MCF 10A (cell line): ENCODE data around the gene QRICH2. TPM values are rescaled to one million over a fixed set of nuclear protein-coding genes. Genes with fewer than 3 reads are reported as not detected.

ENCODE experiments used
- BruUV-seq: library from RNA; stranded (reverse); fragments of 400-500 nt; replicated peaks from 2 replicates; lab custom pipeline; 2021; lab: Mats Ljungman, UMichigan
- CTCF ChIA-PET: fragments of 300-600 bp; sonication (Branson Sonifier 250); formaldehyde crosslinking; extraction: SDS; loops from one replicate; lab custom pipeline; 2021; ENCODE audit warnings: antibody characterized with exemption, inconsistent platforms; lab: Yijun Ruan, JAX
- POLR2A ChIA-PET: fragments of 300-600, 350-650 bp; sonication (Branson Sonifier 250); formaldehyde crosslinking; extraction: SDS; loops from one replicate; lab custom pipeline; 2020; ENCODE audit warnings: antibody characterized with exemption, inconsistent platforms; lab: Yijun Ruan, JAX
- DNase-seq: peaks from one replicate; pipeline ENCODE4 v3.0.0-alpha.2; 2018; ENCODE audit not compliant: unreplicated experiment
- H3K27ac Mint-ChIP-seq: one replicate; pipeline ENCODE4 v1.8.0; 2022; ENCODE audit warnings: mild to moderate bottlenecking, low read depth, mixed read lengths; ENCODE audit not compliant: unreplicated experiment
- H3K27me3 Mint-ChIP-seq: one replicate; pipeline ENCODE4 v1.8.0; 2022; ENCODE audit warnings: mixed read lengths; ENCODE audit not compliant: insufficient read depth, unreplicated experiment
- H3K36me3 Mint-ChIP-seq: one replicate; pipeline ENCODE4 v1.8.0; 2022; ENCODE audit warnings: mild to moderate bottlenecking, moderate library complexity, mixed read lengths; ENCODE audit not compliant: insufficient read depth, unreplicated experiment
- H3K4me1 Mint-ChIP-seq: one replicate; pipeline ENCODE4 v1.8.0; 2022; ENCODE audit warnings: mixed read lengths; ENCODE audit not compliant: insufficient read depth, unreplicated experiment
- H3K4me3 Mint-ChIP-seq: one replicate; pipeline ENCODE4 v1.8.0; 2022; ENCODE audit warnings: mild to moderate bottlenecking, moderate library complexity, mixed read lengths; ENCODE audit not compliant: unreplicated experiment
- H3K9me3 Mint-ChIP-seq: one replicate; pipeline ENCODE4 v1.8.0; 2022; ENCODE audit warnings: mixed read lengths; ENCODE audit not compliant: unreplicated experiment
- intact Hi-C: fragments of 100-400 bp; cut with micrococcal nuclease; formaldehyde crosslinking; loops from 2 replicates; pipeline ENCODE4 v1.14.1; 2022
- total RNA-seq: library from RNA; stranded (reverse); gene quantifications from 2 replicates; pipeline ENCODE4 v1.2.3, GENCODE V29; 2022
- TF ChIP-seq, protein P1 (sequence below): fragments of 200-600 bp; IDR thresholded peaks from one replicate; pipeline ENCODE4 v1.8.0; 2022; ENCODE audit warnings: antibody characterized with exemption, mild to moderate bottlenecking; ENCODE audit not compliant: unreplicated experiment

The QRICH2 gene
- total RNA-seq, 1 experiment from 2014 or later, result 0.56 TPM

DNA sequence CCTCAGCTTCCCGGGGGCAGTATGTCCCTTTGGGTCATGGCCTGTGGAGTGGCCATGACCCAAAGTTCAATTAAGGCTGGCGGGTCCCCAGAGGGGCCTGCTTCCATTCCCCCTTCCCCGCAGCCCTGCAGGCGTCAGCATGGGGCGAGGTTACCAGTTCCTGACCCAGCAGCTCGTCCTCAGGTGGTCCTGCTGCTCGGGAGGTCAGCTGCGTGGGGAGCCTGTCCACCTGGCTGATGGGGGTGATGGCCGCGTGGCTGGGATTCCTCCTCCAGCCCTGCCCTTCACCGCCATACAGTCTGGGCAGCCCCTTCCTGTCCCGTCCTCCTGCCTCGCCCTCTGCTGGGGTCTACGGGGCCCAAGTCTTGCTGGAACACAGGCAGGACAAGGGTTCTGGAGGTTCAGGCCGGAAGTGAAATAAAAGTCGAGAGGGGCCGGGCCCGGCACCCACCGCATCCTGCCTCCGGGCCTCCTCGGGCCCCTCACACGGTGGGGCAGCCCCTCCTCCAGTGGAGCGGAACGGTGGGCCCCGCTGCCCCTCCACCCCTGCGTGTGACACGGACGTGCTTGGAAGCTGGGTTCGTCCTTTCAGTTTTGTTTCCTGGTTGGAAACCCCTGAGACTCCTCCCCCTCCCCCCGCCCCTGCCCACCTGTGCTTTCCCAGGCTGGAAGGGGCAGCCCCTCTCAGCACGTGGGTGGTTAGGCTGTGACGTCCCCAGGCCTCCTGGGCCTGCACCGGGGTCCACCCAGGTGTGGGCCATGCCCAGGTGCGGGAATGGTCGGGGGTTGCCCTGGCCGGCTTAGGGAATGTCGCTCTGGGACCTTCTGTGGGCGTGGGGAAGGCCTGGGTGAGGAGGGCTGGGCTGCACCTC lies 36.2 kb downstream of the QRICH2 start:
- no TSS peak for BruUV-seq
- no peak for DNase-seq
- H3K9me3 Mint-ChIP-seq, result no peaks in the 10 kb centered on the region
- H3K4me3 Mint-ChIP-seq, result no peak overlapping the region
- ChIA-PET POLR2A (interaction anchor here (0.6 kb wide), 1 partner anchor 147 kb away, joined by 3 read pairs; no protein-coding TSS in a partner anchor), CTCF (interaction anchor here (0.6 to 6.0 kb wide), 4 partner anchors 7 to 169 kb away, joined by 3 to 51 read pairs (median 4); partner anchors contain the start of gene EXOC7)
- intact Hi-C loops, result no loop called here
- TF ChIP-seq, protein P1, sequence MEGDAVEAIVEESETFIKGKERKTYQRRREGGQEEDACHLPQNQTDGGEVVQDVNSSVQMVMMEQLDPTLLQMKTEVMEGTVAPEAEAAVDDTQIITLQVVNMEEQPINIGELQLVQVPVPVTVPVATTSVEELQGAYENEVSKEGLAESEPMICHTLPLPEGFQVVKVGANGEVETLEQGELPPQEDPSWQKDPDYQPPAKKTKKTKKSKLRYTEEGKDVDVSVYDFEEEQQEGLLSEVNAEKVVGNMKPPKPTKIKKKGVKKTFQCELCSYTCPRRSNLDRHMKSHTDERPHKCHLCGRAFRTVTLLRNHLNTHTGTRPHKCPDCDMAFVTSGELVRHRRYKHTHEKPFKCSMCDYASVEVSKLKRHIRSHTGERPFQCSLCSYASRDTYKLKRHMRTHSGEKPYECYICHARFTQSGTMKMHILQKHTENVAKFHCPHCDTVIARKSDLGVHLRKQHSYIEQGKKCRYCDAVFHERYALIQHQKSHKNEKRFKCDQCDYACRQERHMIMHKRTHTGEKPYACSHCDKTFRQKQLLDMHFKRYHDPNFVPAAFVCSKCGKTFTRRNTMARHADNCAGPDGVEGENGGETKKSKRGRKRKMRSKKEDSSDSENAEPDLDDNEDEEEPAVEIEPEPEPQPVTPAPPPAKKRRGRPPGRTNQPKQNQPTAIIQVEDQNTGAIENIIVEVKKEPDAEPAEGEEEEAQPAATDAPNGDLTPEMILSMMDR, result no peak
- H3K36me3 Mint-ChIP-seq, result peaks cover 32% of the 10 kb centered on the region
- H3K27me3 Mint-ChIP-seq, result no peaks in the 10 kb centered on the region
- no peak overlapping the region for H3K27ac Mint-ChIP-seq
- H3K4me1 Mint-ChIP-seq, result peaks cover 7% of the 10 kb centered on the region

DNA sequence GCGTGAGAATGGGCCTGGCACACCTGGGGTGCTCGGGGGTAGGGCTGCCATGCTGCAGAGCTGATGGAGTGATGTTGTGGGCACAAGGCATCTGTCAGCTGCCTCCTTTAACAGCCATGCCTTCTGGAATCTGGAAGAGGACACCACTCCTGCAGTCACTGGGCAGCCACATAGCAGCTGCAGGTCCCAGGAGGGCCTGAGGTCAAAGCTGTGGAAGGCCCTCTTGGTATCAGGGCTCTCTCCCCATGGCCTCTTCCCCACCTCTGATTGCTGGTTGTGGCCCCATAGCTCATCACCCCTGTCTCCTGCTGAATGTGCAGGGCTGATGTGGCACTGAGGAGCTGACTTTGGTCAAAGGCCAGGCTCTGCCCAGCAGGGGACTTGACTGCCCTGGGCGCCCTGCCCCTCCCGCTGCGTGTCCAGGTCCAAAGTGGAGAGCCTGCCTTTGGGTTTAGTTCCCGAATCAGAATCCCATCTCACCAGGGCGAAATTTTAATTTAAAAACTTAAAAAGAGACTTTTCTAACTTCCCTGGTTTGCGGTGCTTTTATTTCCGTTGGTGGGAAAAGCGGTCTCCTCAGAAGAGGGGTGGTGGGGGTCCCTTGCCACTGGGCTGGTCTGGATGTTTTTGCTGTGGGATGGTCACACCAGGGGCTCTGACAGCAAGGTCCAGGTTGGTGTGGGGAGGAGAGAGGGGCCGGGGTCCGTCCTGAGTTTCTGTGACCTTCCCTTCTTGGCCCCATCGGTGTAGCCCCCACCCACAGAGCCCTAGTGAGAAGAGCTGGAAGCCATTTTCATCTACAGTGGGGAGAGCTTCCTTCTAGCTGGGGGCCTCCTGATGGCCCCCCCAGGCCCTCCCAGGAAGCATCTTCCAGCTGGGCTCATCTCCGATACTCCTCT lies 37.1 kb downstream of the QRICH2 start:
- Mint-ChIP-seq H3K27me3 (no peaks in the 10 kb centered on the region), H3K36me3 (peaks cover 33% of the 10 kb centered on the region), H3K4me1 (peaks cover 7% of the 10 kb centered on the region), H3K27ac (no peak overlapping the region), H3K9me3 (no peaks in the 10 kb centered on the region), H3K4me3 (no peak overlapping the region)
- TF ChIP-seq, protein P1, result no peak
- BruUV-seq, result no TSS peak
- ChIA-PET CTCF (interaction anchor here (0.6 to 6.0 kb wide), 3 partner anchors 8 to 168 kb away, joined by 3 to 51 read pairs (median 3); partner anchors contain the start of gene EXOC7), POLR2A (no interaction called here)
- intact Hi-C loops, result no loop called here
- DNase-seq, result no peak

DNA sequence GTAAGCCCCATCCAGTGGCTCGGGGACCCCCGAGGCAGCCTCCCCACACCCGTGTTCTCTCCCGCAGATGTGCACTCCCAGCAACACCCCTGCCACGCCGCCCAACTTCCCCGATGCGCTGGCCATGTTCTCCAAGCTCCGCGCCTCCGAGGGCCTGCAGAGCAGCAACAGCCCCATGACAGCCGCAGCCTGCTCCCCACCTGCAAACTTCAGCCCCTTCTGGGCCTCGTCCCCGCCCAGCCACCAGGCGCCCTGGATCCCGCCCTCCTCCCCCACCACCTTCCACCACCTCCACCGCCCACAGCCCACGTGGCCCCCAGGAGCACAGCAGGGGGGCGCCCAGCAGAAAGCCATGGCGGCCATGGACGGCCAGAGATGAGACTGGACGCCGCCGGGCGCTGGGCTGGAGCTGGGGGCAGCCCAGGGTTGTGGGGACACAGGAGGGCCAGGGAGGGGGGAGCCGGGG lies 37.9 kb downstream of the QRICH2 start:
- TF ChIP-seq, protein P1, result no peak
- intact Hi-C loops, result no loop called here
- Mint-ChIP-seq H3K27ac (no peak overlapping the region), H3K27me3 (no peaks in the 10 kb centered on the region), H3K4me1 (peaks cover 7% of the 10 kb centered on the region), H3K9me3 (no peaks in the 10 kb centered on the region), H3K36me3 (peaks cover 42% of the 10 kb centered on the region), H3K4me3 (no peak overlapping the region)
- DNase-seq, result no peak
- no TSS peak for BruUV-seq
- POLR2A ChIA-PET, result no interaction called here
- CTCF ChIA-PET, result interaction anchor here (6.0 kb wide), 1 partner anchor 9 kb away, joined by 51 read pairs; no protein-coding TSS in a partner anchor
